K562 (cell line): ENCODE data around the gene C5orf47. TPM values are rescaled to one million over a fixed set of nuclear protein-coding genes. Genes with fewer than 3 reads are reported as not detected.

Experiments
- BMI1 ChIP-seq: fragments of 150-350 bp; IDR thresholded peaks from 2 replicates; pipeline ENCODE4 v1.6.1; 2014; ENCODE audit warnings: low read length
- CTCF ChIP-seq, 3 experiments: IDR thresholded peaks in 2 of 3; conservative IDR thresholded peaks in 1 of 3; 2 replicates each; pipeline ENCODE4 v1.5.1; 2011 to 2012; ENCODE audit warnings: low read length in 3 of 3, mild to moderate bottlenecking in 3 of 3, control low read depth in 2 of 3, improper control_type of control experiment in 1 of 3, inconsistent platforms in 1 of 3, low read depth in 1 of 3, mixed read lengths in 1 of 3, moderate library complexity in 1 of 3; ENCODE audit not compliant: insufficient read depth in 2 of 3
- SAP30 ChIP-seq: fragments of 200-600 bp; sonication (generic); IDR thresholded peaks from 2 replicates; pipeline ENCODE4 v1.6.1; 2012; ENCODE audit warnings: borderline replicate concordance, low read depth, mild to moderate bottlenecking, moderate library complexity, low read length, control low read depth, inconsistent platforms; ENCODE audit not compliant: insufficient read depth, poor library complexity, severe bottlenecking
- polyA plus RNA-seq, 8 experiments: library from polyadenylated mRNA; depleted of rRNA in 4 of 8; stranded (reverse) in 5 of 8; unstranded in 3 of 8; fragments of >200 nt; fragmentation: Nextera tagmentation in 2 of 8; fragmentation: Illumina TruSeq in 1 of 8; extraction: Ambion mirVana in 2 of 8; extraction: Trizol in 1 of 8; gene quantifications; 2 replicates each; pipeline versions ENCODE4 v1.2.1 to v1.2.3, GENCODE V29; 2011 to 2014; ENCODE audit warnings: inconsistent platforms in 1 of 8, missing spikeins in 1 of 8
- total RNA-seq, 7 experiments: library from RNA; depleted of rRNA in 6 of 7; stranded (reverse); fragments of >200 nt in 6 of 7; fragmentation: Illumina TruSeq in 2 of 7; extraction: Trizol in 2 of 7; gene quantifications; 2 replicates each; pipeline versions ENCODE4 v1.2.1 to v1.2.3, GENCODE V29; 2011 to 2021; ENCODE audit warnings: low replicate concordance in 1 of 7
- TF ChIP-seq, protein P1 (sequence below), 2 experiments: fragments of 450-650 bp; formaldehyde crosslinking in 1 of 2; IDR thresholded peaks; 2 replicates each; pipeline versions ENCODE4 v1.4.0 to v1.6.1; 2014 to 2020; ENCODE audit warnings: mild to moderate bottlenecking in 2 of 2, borderline replicate concordance in 1 of 2, low read depth in 1 of 2

C5orf47 gene
- total and polyA plus RNA-seq, 9 of the 15 experiments (the other 6 are each of a cell fraction or from before 2014, with no cell fraction given), result 0.08 TPM; not detected in 8

GRCh38 chr5:173984218-173984617 is 4.8 kb upstream of the C5orf47 start (continued):
- TF ChIP-seq CTCF (IDR thresholded peaks at IDR 0.05 in 2 of 3, conservative IDR thresholded peaks at IDR 0.05 in 1 of 3; ENCODE audit: insufficient read depth in 2 of 3, low read depth in 1 of 3, low read length in 3 of 3), result peak; percentile 64 to 69 (median 66)
- TF ChIP-seq, protein P1, sequence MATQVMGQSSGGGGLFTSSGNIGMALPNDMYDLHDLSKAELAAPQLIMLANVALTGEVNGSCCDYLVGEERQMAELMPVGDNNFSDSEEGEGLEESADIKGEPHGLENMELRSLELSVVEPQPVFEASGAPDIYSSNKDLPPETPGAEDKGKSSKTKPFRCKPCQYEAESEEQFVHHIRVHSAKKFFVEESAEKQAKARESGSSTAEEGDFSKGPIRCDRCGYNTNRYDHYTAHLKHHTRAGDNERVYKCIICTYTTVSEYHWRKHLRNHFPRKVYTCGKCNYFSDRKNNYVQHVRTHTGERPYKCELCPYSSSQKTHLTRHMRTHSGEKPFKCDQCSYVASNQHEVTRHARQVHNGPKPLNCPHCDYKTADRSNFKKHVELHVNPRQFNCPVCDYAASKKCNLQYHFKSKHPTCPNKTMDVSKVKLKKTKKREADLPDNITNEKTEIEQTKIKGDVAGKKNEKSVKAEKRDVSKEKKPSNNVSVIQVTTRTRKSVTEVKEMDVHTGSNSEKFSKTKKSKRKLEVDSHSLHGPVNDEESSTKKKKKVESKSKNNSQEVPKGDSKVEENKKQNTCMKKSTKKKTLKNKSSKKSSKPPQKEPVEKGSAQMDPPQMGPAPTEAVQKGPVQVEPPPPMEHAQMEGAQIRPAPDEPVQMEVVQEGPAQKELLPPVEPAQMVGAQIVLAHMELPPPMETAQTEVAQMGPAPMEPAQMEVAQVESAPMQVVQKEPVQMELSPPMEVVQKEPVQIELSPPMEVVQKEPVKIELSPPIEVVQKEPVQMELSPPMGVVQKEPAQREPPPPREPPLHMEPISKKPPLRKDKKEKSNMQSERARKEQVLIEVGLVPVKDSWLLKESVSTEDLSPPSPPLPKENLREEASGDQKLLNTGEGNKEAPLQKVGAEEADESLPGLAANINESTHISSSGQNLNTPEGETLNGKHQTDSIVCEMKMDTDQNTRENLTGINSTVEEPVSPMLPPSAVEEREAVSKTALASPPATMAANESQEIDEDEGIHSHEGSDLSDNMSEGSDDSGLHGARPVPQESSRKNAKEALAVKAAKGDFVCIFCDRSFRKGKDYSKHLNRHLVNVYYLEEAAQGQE (IDR thresholded peaks at IDR 0.05; ENCODE audit: borderline replicate concordance), result peak; percentile 72; the same call in 1 of the 2 replicates
- TF ChIP-seq, protein P1 (CRISPR knock-in tag; IDR thresholded peaks at IDR 0.05; ENCODE audit: low read depth), result no peak
- TF ChIP-seq SAP30, result no peak
- no peak for TF ChIP-seq BMI1
